T1000 (cell line): ENCODE measurements around the gene BLTP3B.

ENCODE experiments used
- DNase-seq: peaks from one replicate; lab custom pipeline; 2025; ENCODE audit warnings: mixed read lengths; lab: John Stamatoyannopoulos, UW

BLTP3B gene

GRCh38 chr12:100159391-100160104 is 16.9 kb upstream of the BLTP3B start:
- no peak for DNase-seq

- no peak for DNase-seq
These were observed 15.9 kb upstream of the BLTP3B start for GRCh38 chr12:100158535-100158934.

- DNase-seq: no peak
These were observed 14.8 kb upstream of the BLTP3B start for GRCh38 chr12:100157427-100157821.

- no peak for DNase-seq
These were observed 14.2 kb upstream of the BLTP3B start for GRCh38 chr12:100156731-100157426.

- DNase-seq: no peak
These were observed 12.0 kb upstream of the BLTP3B start for GRCh38 chr12:100154474-100155247.

- no peak for DNase-seq
These were observed 10.5 kb upstream of the BLTP3B start for GRCh38 chr12:100153131-100153530.

GRCh38 chr12:100151769-100152168 is 9.1 kb upstream of the BLTP3B start:
- DNase-seq: no peak

- no peak for DNase-seq
These were observed 3.6 kb upstream of the BLTP3B start for GRCh38 chr12:100146252-100146651.

- DNase-seq: no peak
These were observed 3.0 kb upstream of the BLTP3B start for GRCh38 chr12:100145643-100146042.

- DNase-seq: no peak
These were observed 450 bp downstream of the BLTP3B start for GRCh38 chr12:100141998-100142850.

- peak; percentile 9 for DNase-seq
These were observed 1.0 kb downstream of the BLTP3B start for GRCh38 chr12:100141666-100141997.

- no peak for DNase-seq
These were observed 3.9 kb downstream of the BLTP3B start for GRCh38 chr12:100138803-100139098.

- no peak for DNase-seq
These were observed 4.4 kb downstream of the BLTP3B start for GRCh38 chr12:100138048-100138802.

GRCh38 chr12:100133200-100133599 is 9.5 kb downstream of the BLTP3B start:
- no peak for DNase-seq

- no peak for DNase-seq
These were observed 14.2 kb downstream of the BLTP3B start for GRCh38 chr12:100128512-100128908.

- no peak for DNase-seq
These were observed 14.7 kb downstream of the BLTP3B start for GRCh38 chr12:100127766-100128511.

GRCh38 chr12:100123316-100124095 is 19.2 kb downstream of the BLTP3B start:
- no peak for DNase-seq

GRCh38 chr12:100120355-100120754 is 22.3 kb downstream of the BLTP3B start:
- DNase-seq: no peak

- no peak for DNase-seq
These were observed 27.4 kb downstream of the BLTP3B start for GRCh38 chr12:100115291-100115690.

GRCh38 chr12:100114574-100114973 is 28.1 kb downstream of the BLTP3B start:
- no peak for DNase-seq
